Mammary epithelial cell (primary cell): ENCODE results near the gene TP63.

Experiments used
- EZH2 ChIP-seq: IDR thresholded peaks from 2 replicates; pipeline ENCODE4 v1.6.1; 2012; ENCODE audit warnings: low read length, inconsistent platforms, borderline replicate concordance
- TF ChIP-seq, protein P1 (sequence below), 2 donors: IDR thresholded peaks in 1 of 2; conservative IDR thresholded peaks in 1 of 2; 2 replicates each; pipeline ENCODE4 v1.5.1; 2011 to 2012; ENCODE audit warnings: inconsistent platforms in 2 of 2, low read length in 2 of 2, mild to moderate bottlenecking in 2 of 2, control low read depth in 1 of 2, low read depth in 1 of 2; ENCODE audit not compliant: insufficient read depth in 1 of 2; ENCODE audit errors: extremely low read depth in 1 of 2

- TF ChIP-seq, protein P1, sequence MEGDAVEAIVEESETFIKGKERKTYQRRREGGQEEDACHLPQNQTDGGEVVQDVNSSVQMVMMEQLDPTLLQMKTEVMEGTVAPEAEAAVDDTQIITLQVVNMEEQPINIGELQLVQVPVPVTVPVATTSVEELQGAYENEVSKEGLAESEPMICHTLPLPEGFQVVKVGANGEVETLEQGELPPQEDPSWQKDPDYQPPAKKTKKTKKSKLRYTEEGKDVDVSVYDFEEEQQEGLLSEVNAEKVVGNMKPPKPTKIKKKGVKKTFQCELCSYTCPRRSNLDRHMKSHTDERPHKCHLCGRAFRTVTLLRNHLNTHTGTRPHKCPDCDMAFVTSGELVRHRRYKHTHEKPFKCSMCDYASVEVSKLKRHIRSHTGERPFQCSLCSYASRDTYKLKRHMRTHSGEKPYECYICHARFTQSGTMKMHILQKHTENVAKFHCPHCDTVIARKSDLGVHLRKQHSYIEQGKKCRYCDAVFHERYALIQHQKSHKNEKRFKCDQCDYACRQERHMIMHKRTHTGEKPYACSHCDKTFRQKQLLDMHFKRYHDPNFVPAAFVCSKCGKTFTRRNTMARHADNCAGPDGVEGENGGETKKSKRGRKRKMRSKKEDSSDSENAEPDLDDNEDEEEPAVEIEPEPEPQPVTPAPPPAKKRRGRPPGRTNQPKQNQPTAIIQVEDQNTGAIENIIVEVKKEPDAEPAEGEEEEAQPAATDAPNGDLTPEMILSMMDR (conservative IDR thresholded peaks at IDR 0.05 in 1 of 2, IDR thresholded peaks at IDR 0.05 in 1 of 2; ENCODE audit: extremely low read depth in 1 of 2, insufficient read depth in 1 of 2, low read depth in 1 of 2, low read length in 2 of 2), result no peak
- no peak for TF ChIP-seq EZH2
Observed at GRCh38 chr3:189739378-189739777, 108.2 kb downstream of the TP63 start.
